ENCODE results near the gene GPR78.
"Not testable (repeated sequence)": the region's sequence is repeated elsewhere in the genome, so short reads cannot be mapped to it uniquely, and the experiment has no call there.

GPR78 gene

DNA sequence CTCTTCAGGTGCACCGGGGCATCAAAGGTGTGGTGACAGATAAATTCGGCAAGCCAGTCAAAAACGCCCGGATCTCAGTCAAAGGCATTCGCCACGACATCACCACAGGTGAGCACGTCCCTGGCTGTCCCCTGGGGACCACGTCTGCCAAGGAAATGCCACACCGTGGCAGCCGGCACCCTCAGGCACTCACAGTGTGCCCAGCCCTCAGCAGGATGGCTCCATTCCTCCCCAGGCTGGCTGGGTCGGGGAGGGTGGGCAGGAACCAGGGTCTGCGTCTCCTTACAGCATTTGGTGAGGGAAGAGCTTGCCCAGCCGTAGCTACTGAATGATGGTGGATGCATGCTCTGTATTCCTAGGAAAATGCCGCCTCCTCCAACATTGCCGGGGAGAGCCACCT is 38.2 kb downstream of the GPR78 start:
- Mint-ChIP-seq H3K27ac (no peak overlapping the region), H3K27me3 (peaks cover 8% of the 10 kb centered on the region in 2 donors), H3K36me3 (ENCODE audit: insufficient read depth) (peaks cover 3% of the 10 kb centered on the region), H3K4me1 (ENCODE audit: low read depth in 2 of 2) (peaks cover 0 to 6% of the 10 kb centered on the region in 2 donors), H3K9me3 (no peaks in the 10 kb centered on the region), H3K4me3 (no peak overlapping the region)
- DNase-seq, result no peak
- ATAC-seq (replicated peaks), result no peak

DNA sequence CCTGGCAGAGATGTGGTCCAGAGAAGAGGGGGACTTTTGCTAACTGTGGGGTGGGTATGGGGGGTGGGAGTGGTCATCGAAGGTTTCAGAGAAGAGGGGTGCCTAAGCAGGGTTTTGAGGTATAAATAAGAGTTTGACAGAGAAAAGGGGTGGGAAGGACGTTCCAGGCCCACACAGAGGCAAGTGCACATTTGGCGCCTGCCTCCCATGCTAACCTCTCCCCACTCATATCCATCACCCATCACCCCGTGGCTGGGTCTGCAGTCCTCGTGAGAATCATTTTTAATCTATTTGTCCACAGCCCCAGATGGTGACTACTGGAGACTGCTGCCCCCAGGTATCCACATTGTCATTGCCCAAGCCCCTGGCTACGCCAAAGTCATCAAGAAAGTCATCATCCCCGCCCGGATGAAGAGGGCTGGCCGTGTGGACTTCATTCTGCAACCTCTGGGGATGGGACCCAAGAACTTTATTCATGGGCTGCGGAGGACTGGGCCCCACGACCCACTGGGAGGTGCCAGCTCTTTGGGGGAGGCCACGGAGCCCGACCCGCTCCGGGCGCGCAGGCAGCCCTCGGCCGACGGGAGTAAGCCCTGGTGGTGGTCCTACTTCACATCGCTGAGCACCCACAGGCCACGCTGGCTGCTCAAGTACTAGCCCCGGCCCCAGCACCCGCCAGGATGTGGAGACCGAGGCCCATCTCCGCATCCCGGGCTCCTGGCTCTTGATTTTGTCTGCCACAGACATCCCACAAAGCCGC is 38.9 kb downstream of the GPR78 start:
- peaks cover 3% of the 10 kb centered on the region for H3K36me3 Mint-ChIP-seq (ENCODE audit: insufficient read depth)
- peaks cover 8% of the 10 kb centered on the region in 2 donors for H3K27me3 Mint-ChIP-seq
- no peak overlapping the region for H3K27ac Mint-ChIP-seq
- no peaks in the 10 kb centered on the region for H3K9me3 Mint-ChIP-seq
- no peak for DNase-seq
- ATAC-seq (replicated peaks), result no peak
- H3K4me3 Mint-ChIP-seq, result no peak overlapping the region
- peaks cover 0 to 6% of the 10 kb centered on the region in 2 donors for H3K4me1 Mint-ChIP-seq (ENCODE audit: low read depth in 2 of 2)

DNA sequence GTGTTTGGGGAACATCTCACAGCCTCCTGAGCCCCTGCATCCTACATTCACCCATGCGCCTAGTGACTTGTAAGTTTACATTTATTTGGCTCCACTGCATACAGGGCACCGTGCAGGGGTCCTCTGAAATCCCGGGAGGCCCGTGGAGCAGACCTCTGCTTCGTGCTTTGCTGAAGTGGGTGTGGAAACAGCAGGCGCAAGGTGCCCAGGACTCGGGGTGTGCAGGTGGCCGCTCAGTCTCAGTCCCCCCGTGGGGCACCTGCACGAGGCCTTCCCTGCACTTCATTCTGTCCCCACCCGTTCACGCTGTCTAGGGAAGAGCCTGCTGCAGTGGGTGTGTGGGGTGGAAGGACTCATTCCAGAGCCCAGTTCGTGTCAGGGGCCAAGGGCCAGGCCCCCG is 40.9 kb downstream of the GPR78 start:
- H3K27ac Mint-ChIP-seq; ATAC-seq (replicated peaks); H3K9me3 Mint-ChIP-seq; H3K27me3 Mint-ChIP-seq; H3K4me1 Mint-ChIP-seq (ENCODE audit: low read depth in 2 of 2); DNase-seq; H3K36me3 Mint-ChIP-seq (ENCODE audit: insufficient read depth); H3K4me3 Mint-ChIP-seq: not testable (repeated sequence)

- not testable (repeated sequence) for DNase-seq; H3K4me1 Mint-ChIP-seq (ENCODE audit: low read depth in 2 of 2); H3K27me3 Mint-ChIP-seq; H3K9me3 Mint-ChIP-seq; ATAC-seq (replicated peaks); H3K36me3 Mint-ChIP-seq (ENCODE audit: insufficient read depth); H3K4me3 Mint-ChIP-seq; H3K27ac Mint-ChIP-seq
Measured at GRCh38 chr4:8624601-8625272, 44.5 kb downstream of the GPR78 start.

- ATAC-seq (replicated peaks); H3K4me1 Mint-ChIP-seq (ENCODE audit: low read depth in 2 of 2): not testable (repeated sequence)
Measured at GRCh38 chr4:8630240-8630905, 50.2 kb downstream of the GPR78 start.

GRCh38 chr4:8631896-8632295 is 51.7 kb downstream of the GPR78 start:
- not testable (repeated sequence) for H3K27ac Mint-ChIP-seq; ATAC-seq (replicated peaks); DNase-seq; H3K4me1 Mint-ChIP-seq (ENCODE audit: low read depth in 2 of 2); H3K36me3 Mint-ChIP-seq (ENCODE audit: insufficient read depth); H3K9me3 Mint-ChIP-seq; H3K27me3 Mint-ChIP-seq; H3K4me3 Mint-ChIP-seq

More at GRCh38 chr4:8630240-8630905, 50.2 kb downstream of the GPR78 start:
- not testable (repeated sequence) for DNase-seq; H3K36me3 Mint-ChIP-seq (ENCODE audit: insufficient read depth); H3K4me3 Mint-ChIP-seq; H3K27ac Mint-ChIP-seq; H3K27me3 Mint-ChIP-seq; H3K9me3 Mint-ChIP-seq

GRCh38 chr4:8634773-8635172 is 54.6 kb downstream of the GPR78 start:
- H3K9me3 Mint-ChIP-seq; H3K4me1 Mint-ChIP-seq (ENCODE audit: low read depth in 2 of 2); DNase-seq; H3K36me3 Mint-ChIP-seq (ENCODE audit: insufficient read depth); ATAC-seq (replicated peaks); H3K27ac Mint-ChIP-seq; H3K4me3 Mint-ChIP-seq: not testable (repeated sequence)
- H3K27me3 Mint-ChIP-seq, result peaks cover under 1 to 11% of the 10 kb centered on the region in 2 donors

- not testable (repeated sequence) for H3K9me3 Mint-ChIP-seq
Measured at GRCh38 chr4:8635897-8636554, 55.8 kb downstream of the GPR78 start.

More at GRCh38 chr4:8635897-8636554, 55.8 kb downstream of the GPR78 start:
- DNase-seq; H3K4me3 Mint-ChIP-seq; H3K36me3 Mint-ChIP-seq (ENCODE audit: insufficient read depth); H3K27ac Mint-ChIP-seq; ATAC-seq (replicated peaks); H3K4me1 Mint-ChIP-seq (ENCODE audit: low read depth in 2 of 2): not testable (repeated sequence)
- H3K27me3 Mint-ChIP-seq, result peaks cover 10 to 24% of the 10 kb centered on the region in 2 donors
